HL-60/S4 treated with phorbol 12-myristate 13-acetate at 8.2 ng/mL for 4 days and 3 days (cell line): Measurements from ENCODE around the gene EVA1A.

ENCODE experiments used
- in situ Hi-C: fragments of 300-500 bp; cut with MboI; formaldehyde crosslinking; loops from 2 replicates; pipeline ENCODE4 v1.15.0; 2022; ENCODE audit warnings: low sequenced_read_pairs

The EVA1A gene

DNA sequence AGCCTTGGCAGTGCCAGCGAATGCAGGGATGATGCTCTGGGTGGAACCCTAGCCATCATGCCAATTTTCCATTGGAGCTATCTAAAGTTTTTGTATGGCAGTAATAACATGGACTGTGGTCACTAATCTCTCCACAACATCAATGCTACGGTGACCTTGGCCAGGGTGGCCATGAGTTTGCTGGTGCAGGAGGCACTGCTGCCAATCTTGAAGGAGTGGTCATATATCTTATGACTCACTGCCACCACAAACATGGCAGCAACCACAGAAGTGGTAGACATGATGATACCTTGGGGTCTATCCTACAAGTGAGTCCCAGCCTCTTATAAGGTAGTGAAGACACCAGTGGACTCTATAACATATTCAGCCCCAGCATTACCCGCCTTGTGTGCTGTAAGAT is 104.6 kb downstream of the EVA1A start:
- in situ Hi-C loops = no loop called here

DNA sequence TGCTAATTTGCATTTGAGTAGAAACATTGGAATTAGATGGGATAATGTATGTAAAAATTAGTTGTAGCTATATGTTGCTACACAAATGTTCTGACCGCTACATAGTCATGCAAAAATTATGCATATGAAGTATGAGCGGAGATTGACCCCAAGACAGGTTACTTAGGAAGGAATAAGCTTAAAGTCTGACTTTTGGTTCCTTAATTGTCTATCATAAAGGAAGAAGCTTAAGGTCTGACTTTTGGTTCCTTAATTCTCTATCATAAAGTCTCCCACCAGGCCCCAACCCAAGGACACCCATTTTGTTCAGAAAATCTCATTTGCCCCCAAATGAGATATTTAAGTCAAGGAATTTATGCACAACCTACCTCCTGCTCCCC is 106.5 kb downstream of the EVA1A start:
- in situ Hi-C loops = no loop called here

DNA sequence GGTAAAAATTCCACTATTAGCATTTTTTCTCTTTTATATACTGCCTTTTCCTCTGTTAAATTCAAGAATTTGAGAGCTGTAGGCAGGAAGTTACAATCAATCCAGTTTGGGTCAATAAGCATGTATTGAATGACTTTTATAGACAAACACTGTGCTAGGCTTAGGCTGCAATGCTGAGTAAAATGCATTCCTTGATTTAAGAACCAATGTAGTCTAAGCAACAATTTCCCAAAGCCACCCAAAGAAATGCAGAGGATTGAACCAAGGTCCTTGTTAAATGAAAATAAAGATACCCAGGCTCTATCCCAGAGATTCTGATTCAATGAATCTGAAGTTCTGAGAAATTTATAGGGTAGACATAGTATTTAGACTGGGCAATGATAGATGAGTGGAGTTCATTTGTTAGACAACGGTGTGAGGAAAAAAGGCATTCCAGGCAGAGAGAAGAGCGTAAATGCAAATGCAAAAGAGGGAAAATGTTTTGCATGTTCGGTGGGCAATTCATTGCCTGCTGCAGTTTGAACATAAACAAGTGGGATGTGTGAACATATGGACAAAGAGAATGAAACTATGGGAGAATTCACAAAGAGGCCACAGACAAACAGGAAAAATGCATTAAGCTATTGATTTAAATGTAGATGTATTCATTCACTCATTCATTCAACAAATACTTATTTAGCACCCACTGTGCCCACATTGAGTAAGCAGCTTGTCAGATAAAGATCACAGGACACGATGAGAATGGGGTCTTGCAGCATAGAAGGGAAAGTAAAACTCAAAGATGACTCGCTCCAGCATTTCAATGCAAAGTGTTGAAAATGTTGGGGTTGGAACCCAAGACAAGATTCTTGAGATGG is 107.1 kb downstream of the EVA1A start:
- in situ Hi-C loops = no loop called here

DNA sequence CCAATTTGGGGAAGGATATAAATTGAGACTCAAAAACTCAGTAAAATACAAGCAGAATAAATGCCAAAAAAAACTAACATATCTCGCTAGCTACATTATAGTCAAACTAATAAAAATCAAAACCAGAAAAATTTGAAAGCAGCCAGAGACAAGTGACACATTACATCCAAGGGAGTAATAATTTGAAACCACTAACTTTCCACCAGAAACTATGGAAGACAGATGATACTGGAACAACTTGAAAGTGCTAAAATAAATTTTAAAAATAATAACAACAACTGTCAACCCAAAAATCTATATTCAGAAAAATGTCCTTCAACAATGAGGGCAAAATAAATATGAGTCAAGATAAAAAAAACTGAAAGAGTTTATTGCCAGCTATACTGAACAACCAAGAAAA is 110.7 kb downstream of the EVA1A start:
- in situ Hi-C loops = no loop called here

DNA sequence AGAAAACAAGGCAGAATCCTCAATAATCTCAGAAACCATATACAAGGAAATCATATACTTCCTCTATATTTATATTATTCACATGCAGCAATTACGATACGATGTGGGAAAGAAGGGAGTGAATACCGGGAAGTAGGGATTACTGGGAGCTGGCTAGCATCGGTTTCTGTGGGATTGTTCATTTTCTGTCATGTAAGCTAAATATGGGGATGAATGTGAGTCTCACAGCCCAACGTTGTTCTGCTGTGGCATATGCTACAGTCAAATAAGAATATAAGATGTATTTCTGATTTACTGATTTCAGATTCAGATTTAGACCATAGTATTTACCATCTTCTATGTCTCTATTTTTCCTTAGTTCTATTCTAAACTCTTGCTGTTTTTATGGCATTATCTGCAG is 113.6 kb downstream of the EVA1A start:
- in situ Hi-C loops = no loop called here
